ENCODE results near the gene SAP30BP.

GRCh38 chr17:75638893-75639292, 28.2 kb upstream of the SAP30BP start:
- TF ChIP-seq CTCF (IDR thresholded peaks at IDR 0.05) (no peak), EZH2 (IDR thresholded peaks at IDR 0.05; ENCODE audit: borderline replicate concordance, insufficient read depth, low read depth, low read length, poor library complexity, severe bottlenecking) (no peak)
